ENCODE measurements around the gene SRSF5. TPM values are rescaled to one million over a fixed set of nuclear protein-coding genes. Genes with fewer than 3 reads are reported as not detected.

SRSF5 gene
- total and polyA plus RNA-seq, 2 of the 13 experiments (the other 11 are each of a cell fraction or from before 2014, with no cell fraction given), result 189 to 277 TPM

DNA sequence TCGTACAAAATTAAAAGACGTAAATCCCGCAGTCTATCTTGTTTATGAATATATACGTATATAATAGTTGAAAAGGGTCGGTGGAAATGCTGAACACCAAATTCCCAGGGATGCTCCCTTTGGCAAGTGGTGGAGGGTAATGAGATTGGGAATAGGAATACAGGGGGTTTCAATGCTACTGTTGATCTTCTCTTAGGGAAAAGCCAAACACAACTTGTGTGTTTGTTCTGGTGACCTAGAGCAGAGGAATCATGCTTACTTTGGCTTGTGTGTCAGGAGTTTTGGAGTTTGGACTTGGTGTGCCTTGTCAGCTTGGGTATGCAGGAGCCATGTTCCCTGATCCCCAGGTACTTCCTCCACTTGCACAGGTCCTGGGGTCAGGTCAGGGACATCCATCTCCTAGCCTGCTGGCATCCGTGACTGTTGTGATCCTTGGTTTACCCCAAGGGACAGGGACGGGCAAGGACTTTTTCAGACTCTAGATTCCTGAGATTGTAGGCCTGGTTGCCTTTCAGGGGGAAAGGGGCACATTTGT, 26.0 kb downstream of the SRSF5 start (continued):
- TF ChIP-seq, protein P1, sequence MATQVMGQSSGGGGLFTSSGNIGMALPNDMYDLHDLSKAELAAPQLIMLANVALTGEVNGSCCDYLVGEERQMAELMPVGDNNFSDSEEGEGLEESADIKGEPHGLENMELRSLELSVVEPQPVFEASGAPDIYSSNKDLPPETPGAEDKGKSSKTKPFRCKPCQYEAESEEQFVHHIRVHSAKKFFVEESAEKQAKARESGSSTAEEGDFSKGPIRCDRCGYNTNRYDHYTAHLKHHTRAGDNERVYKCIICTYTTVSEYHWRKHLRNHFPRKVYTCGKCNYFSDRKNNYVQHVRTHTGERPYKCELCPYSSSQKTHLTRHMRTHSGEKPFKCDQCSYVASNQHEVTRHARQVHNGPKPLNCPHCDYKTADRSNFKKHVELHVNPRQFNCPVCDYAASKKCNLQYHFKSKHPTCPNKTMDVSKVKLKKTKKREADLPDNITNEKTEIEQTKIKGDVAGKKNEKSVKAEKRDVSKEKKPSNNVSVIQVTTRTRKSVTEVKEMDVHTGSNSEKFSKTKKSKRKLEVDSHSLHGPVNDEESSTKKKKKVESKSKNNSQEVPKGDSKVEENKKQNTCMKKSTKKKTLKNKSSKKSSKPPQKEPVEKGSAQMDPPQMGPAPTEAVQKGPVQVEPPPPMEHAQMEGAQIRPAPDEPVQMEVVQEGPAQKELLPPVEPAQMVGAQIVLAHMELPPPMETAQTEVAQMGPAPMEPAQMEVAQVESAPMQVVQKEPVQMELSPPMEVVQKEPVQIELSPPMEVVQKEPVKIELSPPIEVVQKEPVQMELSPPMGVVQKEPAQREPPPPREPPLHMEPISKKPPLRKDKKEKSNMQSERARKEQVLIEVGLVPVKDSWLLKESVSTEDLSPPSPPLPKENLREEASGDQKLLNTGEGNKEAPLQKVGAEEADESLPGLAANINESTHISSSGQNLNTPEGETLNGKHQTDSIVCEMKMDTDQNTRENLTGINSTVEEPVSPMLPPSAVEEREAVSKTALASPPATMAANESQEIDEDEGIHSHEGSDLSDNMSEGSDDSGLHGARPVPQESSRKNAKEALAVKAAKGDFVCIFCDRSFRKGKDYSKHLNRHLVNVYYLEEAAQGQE (IDR thresholded peaks at IDR 0.05; ENCODE audit: borderline replicate concordance in 1 of 2, low read depth in 1 of 2, low read length in 2 of 2), result no peak
- TF ChIP-seq SYNCRIP (IDR thresholded peaks at IDR 0.05; ENCODE audit: insufficient read depth, low read depth, low read length), result no peak
- no peak; the same call in 1 of the 2 replicates for TF ChIP-seq ZNF274 (CRISPR knock-in tag; IDR thresholded peaks at IDR 0.05)
- TF ChIP-seq ZFP36L1 (CRISPR knock-in tag; IDR thresholded peaks at IDR 0.05), result 0 out of 2 replicates have a peak, but pooled peaks have one; percentile 32
- TF ChIP-seq ZNF570 (CRISPR knock-in tag; IDR thresholded peaks at IDR 0.05; ENCODE audit: borderline replicate concordance), result no peak
- TF ChIP-seq MED1 (CRISPR knock-in tag; IDR thresholded peaks at IDR 0.05), result peak; percentile 80; the same call in 1 of the 2 replicates
- peak; percentile 96 for TF ChIP-seq ZBTB39 (CRISPR knock-in tag; IDR thresholded peaks at IDR 0.05)
- no peak for TF ChIP-seq TOPORS (CRISPR knock-in tag; IDR thresholded peaks at IDR 0.05)
- TF ChIP-seq NFATC3 (CRISPR knock-in tag; IDR thresholded peaks at IDR 0.05), result no peak
- TF ChIP-seq ZGPAT (CRISPR knock-in tag; IDR thresholded peaks at IDR 0.05), result peak; percentile 26; the same call in 1 of the 2 replicates
- no peak for TF ChIP-seq CENPT (CRISPR knock-in tag; IDR thresholded peaks at IDR 0.05; ENCODE audit: low read depth)
- no peak for TF ChIP-seq CCAR2 (optimal IDR thresholded peaks at IDR 0.05; ENCODE audit: low read depth, low read length)
- TF ChIP-seq GZF1 (CRISPR knock-in tag; IDR thresholded peaks at IDR 0.05), result no peak
- TF ChIP-seq ATRX (CRISPR knock-in tag; IDR thresholded peaks at IDR 0.05; ENCODE audit: borderline replicate concordance), result no peak
- TF ChIP-seq, protein P2, sequence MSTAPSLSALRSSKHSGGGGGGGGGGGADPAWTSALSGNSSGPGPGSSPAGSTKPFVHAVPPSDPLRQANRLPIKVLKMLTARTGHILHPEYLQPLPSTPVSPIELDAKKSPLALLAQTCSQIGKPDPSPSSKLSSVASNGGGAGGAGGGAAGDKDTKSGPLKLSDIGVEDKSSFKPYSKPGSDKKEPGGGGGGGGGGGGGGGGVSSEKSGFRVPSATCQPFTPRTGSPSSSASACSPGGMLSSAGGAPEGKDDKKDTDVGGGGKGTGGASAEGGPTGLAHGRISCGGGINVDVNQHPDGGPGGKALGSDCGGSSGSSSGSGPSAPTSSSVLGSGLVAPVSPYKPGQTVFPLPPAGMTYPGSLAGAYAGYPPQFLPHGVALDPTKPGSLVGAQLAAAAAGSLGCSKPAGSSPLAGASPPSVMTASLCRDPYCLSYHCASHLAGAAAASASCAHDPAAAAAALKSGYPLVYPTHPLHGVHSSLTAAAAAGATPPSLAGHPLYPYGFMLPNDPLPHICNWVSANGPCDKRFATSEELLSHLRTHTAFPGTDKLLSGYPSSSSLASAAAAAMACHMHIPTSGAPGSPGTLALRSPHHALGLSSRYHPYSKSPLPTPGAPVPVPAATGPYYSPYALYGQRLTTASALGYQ (CRISPR knock-in tag; IDR thresholded peaks at IDR 0.05), result no peak
- TF ChIP-seq ASH2L (IDR thresholded peaks at IDR 0.05; ENCODE audit: insufficient read length, low read depth, low read length), result peak; percentile 54
- TF ChIP-seq TRAFD1 (CRISPR knock-in tag; IDR thresholded peaks at IDR 0.05; ENCODE audit: borderline replicate concordance), result no peak
- no peak for TF ChIP-seq ZNF432 (CRISPR knock-in tag; IDR thresholded peaks at IDR 0.05; ENCODE audit: borderline replicate concordance)

All from HepG2 (cell line).